Subcutaneous abdominal adipose tissue (tissue), 5 donors: ENCODE measurements around the gene CRYL1.

Experiments used
- H3K27ac ChIP-seq: one replicate; pipeline ENCODE4 v1.7.0; 2013; ENCODE audit warnings: low read depth, mild to moderate bottlenecking, inconsistent platforms, low read length, moderate library complexity
- H3K27me3 ChIP-seq, 5 donors: one replicate each; pipeline ENCODE4 v1.7.0; 2013; ENCODE audit warnings: low read length in 5 of 5, inconsistent platforms in 1 of 5; ENCODE audit not compliant: control insufficient read depth in 5 of 5, insufficient read depth in 4 of 5
- H3K36me3 ChIP-seq, 5 donors: one replicate each; pipeline ENCODE4 v1.7.0; 2013; ENCODE audit warnings: low read length in 5 of 5; ENCODE audit not compliant: control insufficient read depth in 5 of 5, insufficient read depth in 5 of 5
- H3K4me1 ChIP-seq, 5 donors: one replicate each; pipeline ENCODE4 v1.7.0; 2013; ENCODE audit warnings: low read length in 5 of 5, mild to moderate bottlenecking in 3 of 5, moderate library complexity in 1 of 5; ENCODE audit not compliant: control insufficient read depth in 5 of 5, insufficient read depth in 5 of 5
- H3K4me3 ChIP-seq, 5 donors: one replicate each; pipeline ENCODE4 v1.7.0; 2013; ENCODE audit warnings: low read length in 5 of 5, low read depth in 1 of 5
- H3K9ac ChIP-seq, 5 donors: one replicate each; pipeline ENCODE4 v1.7.0; 2013; ENCODE audit warnings: low read length in 5 of 5, mild to moderate bottlenecking in 4 of 5, moderate library complexity in 3 of 5
- H3K9me3 ChIP-seq, 5 donors: one replicate each; pipeline ENCODE4 v1.7.0; 2013; ENCODE audit warnings: low read length in 5 of 5; ENCODE audit not compliant: control insufficient read depth in 5 of 5
- donor health status: healthy.
- donor health status: healthy.
- donor health status: healthy.
- donor health status: healthy.
- donor health status: healthy.

Gene CRYL1

GRCh38 chr13:20398459-20398858, 127.2 kb downstream of the CRYL1 start:
- no peak overlapping the region for H3K9ac ChIP-seq
- H3K4me3 ChIP-seq = no peak overlapping the region
- no peaks in the 10 kb centered on the region for H3K27me3 ChIP-seq
- H3K36me3 ChIP-seq = peaks cover 0 to 19% (median 13%) of the 10 kb centered on the region in 5 donors
- H3K27ac ChIP-seq = no peak overlapping the region
- no peaks in the 10 kb centered on the region for H3K9me3 ChIP-seq
- H3K4me1 ChIP-seq = no peaks in the 10 kb centered on the region

DNA sequence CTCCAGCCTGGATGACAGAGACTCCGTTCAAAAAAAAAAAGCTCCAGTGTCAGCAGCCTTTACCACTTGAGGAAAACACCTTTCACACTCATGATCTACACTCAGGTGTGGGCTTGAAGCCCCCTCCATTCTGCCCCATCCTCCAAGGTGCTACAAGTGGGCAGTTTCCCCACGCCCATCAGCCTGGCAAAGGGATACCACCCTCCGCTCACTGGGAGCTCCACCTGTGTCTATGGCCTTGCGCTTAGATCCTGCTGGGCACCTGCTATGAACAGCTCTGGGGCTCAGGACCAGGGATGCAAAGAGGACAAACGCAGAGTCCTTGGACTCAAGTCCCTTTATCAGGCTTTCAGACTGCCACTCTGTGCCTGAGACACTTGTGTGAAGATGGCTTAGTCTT, 127.8 kb downstream of the CRYL1 start:
- Histone ChIP-seq H3K27ac (no peak overlapping the region), H3K27me3 (no peaks in the 10 kb centered on the region), H3K9ac (no peak overlapping the region), H3K9me3 (no peaks in the 10 kb centered on the region), H3K36me3 (peaks cover 0 to 13% (median 7%) of the 10 kb centered on the region in 5 donors), H3K4me3 (no peak overlapping the region), H3K4me1 (no peaks in the 10 kb centered on the region)

DNA sequence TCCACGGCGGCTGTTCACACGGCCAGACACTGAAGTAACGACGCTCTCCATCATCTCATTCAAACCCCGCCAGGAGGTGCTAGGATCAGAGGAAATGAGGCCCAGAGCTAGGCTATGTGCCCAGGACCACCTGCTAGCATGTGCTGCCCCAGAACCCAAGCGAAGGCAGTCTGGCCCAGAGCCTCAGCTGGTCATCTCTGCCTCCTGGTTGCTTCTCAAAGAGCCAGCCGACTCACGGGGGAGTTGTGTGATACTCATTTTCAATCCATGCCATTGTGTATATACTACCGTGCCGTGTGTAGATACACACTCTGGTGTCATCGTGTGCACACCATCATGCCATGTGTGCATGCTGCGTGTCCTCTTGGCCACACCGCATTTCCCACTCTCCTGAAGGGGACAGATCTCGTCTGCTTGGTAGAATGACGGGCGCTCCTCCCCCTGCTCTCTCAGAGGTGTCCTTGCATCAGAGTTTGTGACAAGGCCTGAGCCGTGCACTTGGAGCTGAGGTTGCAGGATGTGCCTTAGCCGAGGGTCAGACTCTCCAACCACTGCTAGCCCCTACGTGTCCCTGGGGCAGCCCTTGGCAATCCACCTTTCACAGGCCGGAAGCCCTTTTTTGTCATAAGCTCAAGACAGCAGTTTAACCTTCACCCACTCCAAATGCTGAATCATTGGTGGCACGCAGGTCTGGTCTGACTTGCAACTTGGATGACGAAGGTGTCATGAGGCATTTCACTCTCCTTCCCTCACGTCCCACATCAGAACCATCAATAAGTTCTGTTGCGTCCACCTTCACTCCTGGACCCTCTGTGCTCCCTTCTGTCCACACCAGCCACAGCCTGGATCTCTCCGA, 130.4 kb downstream of the CRYL1 start:
- no peak overlapping the region for H3K27ac ChIP-seq
- H3K9ac ChIP-seq = no peak overlapping the region
- no peaks in the 10 kb centered on the region for H3K27me3 ChIP-seq
- no peak overlapping the region for H3K4me3 ChIP-seq
- peaks cover 0 to 9% (median 0%) of the 10 kb centered on the region in 5 donors for H3K9me3 ChIP-seq
- peaks cover 0 to 4% (median 0%) of the 10 kb centered on the region in 5 donors for H3K36me3 ChIP-seq
- no peaks in the 10 kb centered on the region for H3K4me1 ChIP-seq

GRCh38 chr13:20394506-20394905, 131.2 kb downstream of the CRYL1 start:
- H3K4me1 ChIP-seq = no peaks in the 10 kb centered on the region
- H3K9me3 ChIP-seq = peaks cover 0 to 9% (median 0%) of the 10 kb centered on the region in 5 donors
- no peak overlapping the region for H3K9ac ChIP-seq
- H3K4me3 ChIP-seq = no peak overlapping the region
- no peak overlapping the region for H3K27ac ChIP-seq
- peaks cover 0 to 4% (median 0%) of the 10 kb centered on the region in 5 donors for H3K36me3 ChIP-seq
- no peaks in the 10 kb centered on the region for H3K27me3 ChIP-seq

GRCh38 chr13:20394169-20394501, 131.5 kb downstream of the CRYL1 start:
- Histone ChIP-seq H3K9me3 (peaks cover 0 to 9% (median 0%) of the 10 kb centered on the region in 5 donors), H3K4me1 (no peaks in the 10 kb centered on the region), H3K9ac (no peak overlapping the region), H3K27ac (no peak overlapping the region), H3K36me3 (peaks cover 0 to 4% (median 0%) of the 10 kb centered on the region in 5 donors), H3K27me3 (no peaks in the 10 kb centered on the region), H3K4me3 (no peak overlapping the region)

DNA sequence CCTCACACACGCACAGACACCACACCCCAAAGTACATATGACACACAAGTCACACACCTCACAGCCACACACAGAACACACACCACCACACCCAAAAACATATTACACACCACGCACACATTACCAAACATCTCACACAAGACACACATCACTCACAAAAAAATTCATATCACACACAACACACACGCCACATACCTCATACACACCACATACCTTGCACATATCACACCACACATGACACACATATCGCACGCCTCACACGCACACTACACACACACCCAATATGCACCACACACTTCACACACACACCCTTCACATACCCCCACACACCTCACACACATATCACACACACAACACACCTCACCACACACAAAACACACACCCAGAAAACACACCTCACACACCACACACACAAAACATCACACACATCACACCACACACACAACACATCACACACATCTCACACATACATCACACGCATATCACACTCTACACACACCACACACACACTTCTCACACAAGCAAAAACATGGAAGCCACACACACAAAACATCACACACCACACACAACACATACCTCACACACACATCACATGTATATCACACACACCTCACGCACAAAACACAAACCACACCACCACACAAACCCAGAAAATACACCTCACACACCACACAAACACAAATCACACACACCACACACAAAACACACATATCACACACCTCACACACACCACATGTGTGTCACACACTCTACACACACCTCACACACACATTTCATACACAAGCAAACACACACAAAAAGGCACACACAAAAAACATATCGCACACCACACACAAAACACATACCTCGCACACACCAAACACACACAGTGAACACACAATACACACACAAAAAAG, 132.1 kb downstream of the CRYL1 start:
- H3K4me3 ChIP-seq = no peak overlapping the region
- H3K27ac ChIP-seq = no peak overlapping the region
- H3K9me3 ChIP-seq = peaks cover 0 to 9% (median 0%) of the 10 kb centered on the region in 5 donors
- H3K4me1 ChIP-seq = peaks cover 0 to under 1% (median 0%) of the 10 kb centered on the region in 5 donors
- peaks cover 0 to 4% (median 0%) of the 10 kb centered on the region in 5 donors for H3K36me3 ChIP-seq
- no peak overlapping the region for H3K9ac ChIP-seq
- no peaks in the 10 kb centered on the region for H3K27me3 ChIP-seq

DNA sequence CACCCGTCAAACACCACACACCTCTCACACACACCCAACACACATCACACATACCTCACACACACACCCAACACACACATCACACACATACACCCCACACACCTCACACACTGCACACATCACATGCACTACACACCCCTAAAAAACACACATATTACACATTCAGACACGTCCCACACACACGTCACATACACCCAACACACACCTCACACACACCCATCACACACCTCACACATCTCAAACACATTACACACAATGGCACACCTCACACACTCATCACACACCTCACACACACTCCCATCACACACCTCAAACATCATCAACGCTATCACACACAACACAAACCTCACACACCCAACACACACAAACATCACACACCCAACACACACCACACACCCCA, 133.1 kb downstream of the CRYL1 start:
- no peaks in the 10 kb centered on the region for H3K27me3 ChIP-seq
- H3K27ac ChIP-seq = no peak overlapping the region
- H3K9me3 ChIP-seq = peaks cover 0 to 9% (median 0%) of the 10 kb centered on the region in 5 donors
- H3K4me1 ChIP-seq = peaks cover 0 to 3% (median 0%) of the 10 kb centered on the region in 5 donors
- no peak overlapping the region for H3K4me3 ChIP-seq
- no peak overlapping the region for H3K9ac ChIP-seq
- peaks cover 0 to 4% (median 0%) of the 10 kb centered on the region in 5 donors for H3K36me3 ChIP-seq

GRCh38 chr13:20391597-20392452, 133.8 kb downstream of the CRYL1 start:
- Histone ChIP-seq H3K36me3 (peaks cover 0 to 2% (median 0%) of the 10 kb centered on the region in 5 donors), H3K9me3 (peaks cover 0 to 9% (median 0%) of the 10 kb centered on the region in 5 donors), H3K4me3 (no peak overlapping the region), H3K9ac (no peak overlapping the region), H3K27ac (no peak overlapping the region), H3K4me1 (peaks cover 0 to 3% (median 0%) of the 10 kb centered on the region in 5 donors), H3K27me3 (no peaks in the 10 kb centered on the region)

GRCh38 chr13:20390526-20391175, 135.0 kb downstream of the CRYL1 start:
- H3K27ac ChIP-seq = no peak overlapping the region
- H3K4me3 ChIP-seq = no peak overlapping the region
- H3K36me3 ChIP-seq = no peaks in the 10 kb centered on the region
- peaks cover 0 to 9% (median 0%) of the 10 kb centered on the region in 5 donors for H3K9me3 ChIP-seq
- H3K9ac ChIP-seq = no peak overlapping the region
- H3K27me3 ChIP-seq = no peaks in the 10 kb centered on the region
- H3K4me1 ChIP-seq = peaks cover 0 to 3% (median 0%) of the 10 kb centered on the region in 5 donors
